GM21737 (cell line): ENCODE results near the gene AKIRIN1.
"Not testable (repeated sequence)": the region's sequence is repeated elsewhere in the genome, so short reads cannot be mapped to it uniquely, and the experiment has no call there.

Experiments used
- ATAC-seq: cut with Tn5 transposase; IDR thresholded peaks from one replicate; pipeline ENCODE4 v1.9.1; 2021; ENCODE audit warnings: mild to moderate bottlenecking, moderate library complexity; ENCODE audit not compliant: unreplicated experiment

The AKIRIN1 gene

DNA sequence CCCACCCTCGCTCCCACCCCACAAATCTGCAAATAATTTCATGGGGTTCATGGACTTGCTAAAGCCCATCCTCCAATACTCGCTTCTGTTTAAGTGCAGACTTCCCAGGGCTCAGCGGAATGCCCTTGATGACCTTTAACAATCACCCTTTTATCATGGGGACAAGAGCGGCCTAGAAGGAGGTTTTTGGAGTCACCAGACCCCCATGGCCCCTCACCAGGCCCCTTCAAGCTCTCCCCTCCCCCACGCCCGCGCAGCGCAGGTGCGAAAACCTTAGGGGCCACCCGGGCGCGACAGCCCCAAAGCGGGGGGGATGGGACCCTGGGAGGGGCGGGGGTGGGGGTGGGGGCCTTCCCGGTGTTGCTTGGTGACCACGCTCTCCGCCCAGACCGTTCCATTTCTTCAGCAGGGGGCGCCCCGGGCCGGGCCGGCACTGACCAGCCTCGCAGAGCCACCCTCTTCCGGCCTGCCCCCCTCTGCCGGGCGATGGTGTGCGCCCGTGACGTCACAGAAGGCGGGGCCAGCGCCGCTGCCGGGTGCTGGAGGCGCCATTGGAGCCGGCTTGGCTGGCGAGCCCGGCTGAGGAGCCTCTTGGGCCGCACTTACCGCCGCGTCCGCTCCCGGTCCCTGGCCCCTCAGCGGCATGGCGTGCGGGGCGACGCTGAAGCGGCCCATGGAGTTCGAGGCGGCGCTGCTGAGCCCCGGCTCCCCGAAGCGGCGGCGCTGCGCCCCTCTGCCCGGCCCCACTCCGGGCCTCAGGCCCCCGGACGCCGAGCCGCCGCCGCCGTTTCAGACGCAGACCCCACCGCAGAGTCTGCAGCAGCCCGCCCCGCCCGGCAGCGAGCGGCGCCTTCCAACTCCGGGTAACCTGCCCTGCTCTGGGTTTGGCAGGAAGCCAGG, at the start of gene AKIRIN1:
Gene AKIRIN1, plus strand, starts transcription at position 539 of the 900 bp plus-strand sequence. Its CDS starts 105 bp downstream, at position 644.
- ATAC-seq: peak; percentile 92

DNA sequence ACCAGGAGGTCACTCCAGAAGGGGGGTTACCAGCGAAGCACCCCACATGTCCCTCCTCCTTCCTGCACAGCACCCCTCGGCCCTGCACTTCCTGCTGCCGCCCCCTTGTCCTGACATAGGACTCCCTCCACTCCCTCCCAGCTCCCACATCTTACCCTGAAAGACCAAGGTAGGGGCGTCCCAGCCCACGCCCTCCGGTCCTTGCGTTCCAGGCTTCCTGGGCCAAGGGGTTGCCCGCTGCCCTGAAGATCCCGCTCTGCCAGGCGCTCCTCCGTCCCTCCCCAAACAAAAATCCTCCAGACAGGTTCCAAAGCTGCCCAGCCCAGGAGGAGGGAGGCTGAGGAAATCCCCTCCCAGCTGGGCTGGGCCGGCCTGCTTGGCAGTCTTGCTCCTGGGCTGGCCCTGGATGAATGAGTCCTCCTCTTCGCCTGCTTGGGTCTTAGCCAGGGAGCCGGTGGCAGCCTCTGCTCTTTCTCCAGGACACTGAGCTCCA, 49.5 kb upstream of the AKIRIN1 start, which contains the start of gene RHBDL2:
Gene RHBDL2, minus strand, starts transcription at position 304 of the 493 bp plus-strand sequence. CDS start 22,618 bp downstream, outside the sequence.
- no peak for ATAC-seq

DNA sequence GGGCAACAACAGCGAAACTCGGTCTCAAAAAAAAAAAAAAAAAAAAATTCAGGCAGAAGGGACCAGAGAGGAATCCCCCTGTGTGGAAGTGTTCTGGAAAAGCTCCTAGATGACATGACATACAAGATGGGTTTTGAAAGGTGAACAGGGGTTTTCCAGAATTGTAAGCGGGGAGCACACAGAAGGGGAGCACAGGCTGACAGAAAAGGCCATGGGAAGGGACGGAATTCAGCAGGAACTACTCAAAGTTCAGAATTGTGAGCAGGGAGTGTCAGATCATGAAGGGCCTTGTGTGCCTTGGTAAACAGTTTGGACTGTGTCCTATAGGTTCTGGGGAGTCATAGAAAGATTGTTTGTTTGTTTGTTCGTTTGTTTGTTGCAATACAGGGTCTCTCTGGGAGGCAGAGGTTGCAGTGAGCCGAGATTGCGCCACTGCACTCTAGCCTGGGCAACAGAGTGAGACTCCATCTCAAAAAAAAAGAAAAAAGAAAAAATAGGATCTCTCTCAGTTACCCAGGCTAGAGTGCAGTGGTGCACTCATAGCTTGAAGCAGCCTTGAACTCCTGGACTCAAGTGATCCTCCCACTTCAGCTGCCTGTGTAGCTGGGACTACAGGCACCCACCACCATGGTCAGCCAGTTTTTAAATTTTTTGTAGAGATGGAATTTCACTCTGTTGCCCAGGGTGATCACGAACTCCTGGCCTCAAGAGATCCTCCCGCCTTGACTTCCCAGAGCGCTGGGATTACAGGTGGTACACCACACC, 48.2 kb upstream of the AKIRIN1 start:
- ATAC-seq: no peak

GRCh38 chr1:38944547-38944946, 46.5 kb upstream of the AKIRIN1 start:
- no peak for ATAC-seq

- ATAC-seq: no peak
Observed at GRCh38 chr1:38950553-38950952, 40.5 kb upstream of the AKIRIN1 start.

GRCh38 chr1:38953433-38953860, 37.6 kb upstream of the AKIRIN1 start:
- ATAC-seq: no peak

- ATAC-seq: no peak
Observed at GRCh38 chr1:38958967-38959366, 32.1 kb upstream of the AKIRIN1 start.

DNA sequence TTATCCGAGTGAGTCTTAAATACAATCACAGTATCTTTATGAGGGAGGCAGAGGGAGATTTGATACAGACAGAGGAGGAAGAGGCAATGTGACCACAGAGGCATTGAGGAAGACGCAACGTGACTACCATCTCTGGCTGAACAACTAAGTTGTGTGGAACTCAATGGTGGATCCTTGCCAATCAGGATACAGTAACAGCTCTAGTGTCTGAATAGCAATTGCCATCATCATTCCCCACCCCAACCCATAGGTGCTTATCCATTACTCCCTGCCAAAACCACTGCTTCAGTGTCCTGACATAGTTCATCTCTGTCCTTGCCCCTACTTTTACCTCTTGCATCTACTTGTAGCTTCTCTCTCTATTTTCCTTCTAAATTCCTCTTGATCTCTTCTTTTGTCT, 29.0 kb upstream of the AKIRIN1 start:
- ATAC-seq: no peak

GRCh38 chr1:38962560-38962959, 28.5 kb upstream of the AKIRIN1 start:
- no peak for ATAC-seq

- ATAC-seq: no peak
Observed at GRCh38 chr1:38964140-38964548, 26.9 kb upstream of the AKIRIN1 start.

GRCh38 chr1:38973145-38973544, 17.9 kb upstream of the AKIRIN1 start:
- ATAC-seq: not testable (repeated sequence)

DNA sequence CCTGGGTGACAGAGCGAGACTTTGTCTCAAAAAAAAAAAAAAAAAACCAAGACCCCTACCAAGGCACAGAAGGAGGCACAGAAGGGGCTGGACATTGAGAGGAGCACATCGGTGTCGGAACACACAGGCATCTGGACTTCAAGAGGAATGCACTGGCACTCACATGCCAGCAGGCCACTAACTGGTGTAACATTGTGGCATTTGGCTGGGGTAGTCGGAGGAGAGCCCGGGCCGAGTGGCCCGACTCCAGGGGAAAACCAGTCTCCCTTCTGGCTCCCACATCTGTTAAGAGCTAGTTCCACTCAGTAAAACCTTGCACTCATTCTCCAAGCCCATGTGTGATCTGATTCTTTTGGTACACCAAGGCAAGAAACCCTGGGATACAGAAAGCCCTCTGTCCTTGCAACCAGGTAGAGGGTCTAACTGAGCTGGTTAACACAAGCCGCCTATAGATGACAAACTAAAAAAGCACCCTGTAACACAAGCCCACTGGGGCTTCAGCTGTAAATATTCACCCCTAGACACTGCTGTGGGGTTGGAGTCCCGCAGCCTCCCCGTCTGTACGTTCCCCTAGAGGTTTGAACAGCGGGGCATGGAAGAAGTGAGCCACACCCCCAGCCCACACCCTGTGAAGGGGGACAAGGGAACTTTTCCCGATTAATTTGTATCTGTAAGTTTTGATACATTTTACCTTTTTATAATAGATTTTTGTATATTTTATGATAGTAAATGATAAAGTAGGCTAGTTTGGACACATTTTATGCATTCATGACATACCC, 17.2 kb upstream of the AKIRIN1 start:
- ATAC-seq: no peak

DNA sequence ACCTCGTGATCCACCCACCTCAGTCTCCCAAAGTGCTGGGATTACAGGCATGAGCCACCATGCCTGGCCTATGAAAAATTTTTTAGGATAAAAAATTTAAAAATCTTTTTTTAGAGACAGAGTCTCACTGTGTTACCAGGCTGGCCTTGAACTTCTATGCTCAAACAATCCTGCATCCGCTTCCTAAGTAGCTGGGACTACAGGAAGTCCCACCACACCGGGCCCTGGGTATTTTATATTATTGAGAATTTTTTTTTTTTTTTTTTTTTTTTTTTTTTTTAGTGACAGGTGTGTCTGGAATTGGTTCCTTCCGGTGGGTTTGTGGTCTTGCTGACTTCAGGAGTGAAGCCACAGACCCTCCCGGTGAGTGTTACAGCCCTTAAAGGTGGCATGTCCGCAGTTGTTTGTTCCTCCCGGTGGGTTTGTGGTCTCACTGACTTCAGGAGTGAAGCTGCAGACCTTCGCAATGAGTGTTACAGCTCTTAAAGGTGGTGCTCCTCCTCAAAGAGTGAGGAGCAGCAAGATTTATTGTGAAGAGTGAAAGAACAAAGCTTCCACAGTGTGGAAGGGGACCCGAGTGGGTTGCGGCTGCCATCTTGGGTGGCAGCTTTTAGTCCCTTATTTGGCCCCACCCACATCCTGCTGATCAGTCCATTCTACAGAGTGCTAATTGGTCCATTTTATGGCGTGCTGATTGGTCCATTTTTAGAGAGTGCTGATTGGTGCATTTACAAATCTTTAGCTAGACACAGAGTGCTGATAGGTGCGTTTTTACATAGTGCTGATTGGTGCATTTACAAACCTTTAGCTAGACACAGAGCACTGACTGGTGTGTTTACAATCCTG, 13.5 kb upstream of the AKIRIN1 start:
- not testable (repeated sequence) for ATAC-seq

GRCh38 chr1:38978245-38978542, 12.9 kb upstream of the AKIRIN1 start:
- not testable (repeated sequence) for ATAC-seq

- not testable (repeated sequence) for ATAC-seq
Observed at GRCh38 chr1:38979380-38979779, 11.7 kb upstream of the AKIRIN1 start.

- no peak for ATAC-seq
Observed at GRCh38 chr1:38989979-38990378, 1.1 kb upstream of the AKIRIN1 start.

- no peak for ATAC-seq
Observed at GRCh38 chr1:38990386-38990737, 714 bp upstream of the AKIRIN1 start.

GRCh38 chr1:38991638-38992411, 749 bp downstream of the AKIRIN1 start:
- ATAC-seq: no peak

DNA sequence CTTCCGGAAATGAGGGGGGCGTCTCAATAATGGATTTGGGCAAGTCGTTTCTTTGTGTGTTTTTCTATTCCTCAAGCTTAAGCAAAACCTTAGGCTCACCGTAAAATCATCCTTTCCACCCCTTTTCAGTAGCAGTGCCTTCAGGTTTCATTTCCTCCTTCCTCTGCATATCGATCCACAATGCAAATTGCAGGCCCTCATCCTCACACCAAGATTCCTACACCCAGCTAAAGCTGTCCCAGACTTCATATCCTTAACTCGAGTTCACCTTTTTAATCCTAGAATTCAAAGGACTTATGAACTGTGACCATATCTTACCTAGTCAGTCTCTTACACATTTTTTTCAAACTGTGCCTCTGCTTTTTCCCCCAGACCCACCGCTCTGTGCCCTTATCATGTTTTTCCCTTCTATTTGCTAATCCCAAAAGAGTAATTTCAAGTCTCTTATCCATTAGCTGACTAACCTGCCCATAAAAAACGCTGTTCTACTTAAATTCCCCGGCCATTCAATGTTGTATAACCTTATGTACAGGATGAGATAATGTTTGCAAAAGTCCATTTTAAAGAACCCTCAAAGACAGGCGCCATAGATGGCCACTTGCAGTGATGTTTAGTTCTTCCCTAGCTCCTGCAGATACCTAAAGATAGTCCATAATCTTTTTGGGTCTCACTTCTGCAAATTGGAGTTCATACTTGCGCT, 1.5 kb downstream of the AKIRIN1 start:
- no peak for ATAC-seq
